IPS DF 6.9 (cell line): Measurements from ENCODE around the gene ABCC9.
A peak's percentile ranks its signal among the peaks of the same experiment; 100 is the strongest.

ENCODE experiments used
- DNase-seq: peaks from one replicate; pipeline ENCODE4 v3.0.0-alpha.2; 2013; ENCODE audit warnings: low read depth, low spot score
- H3K27ac ChIP-seq: one replicate; pipeline ENCODE4 v1.5.1; 2013; ENCODE audit warnings: low read length, control low read depth
- H3K27me3 ChIP-seq: 2 replicates; pipeline ENCODE4 v1.6.1; 2013; ENCODE audit warnings: mild to moderate bottlenecking, low read length; ENCODE audit not compliant: control insufficient read depth, insufficient read depth
- H3K36me3 ChIP-seq: 2 replicates; pipeline ENCODE4 v1.6.1; 2013; ENCODE audit warnings: low read length; ENCODE audit not compliant: control insufficient read depth, insufficient read depth
- H3K4me1 ChIP-seq: 2 replicates; pipeline ENCODE4 v1.6.1; 2013; ENCODE audit warnings: low read length; ENCODE audit not compliant: control insufficient read depth, insufficient read depth
- H3K4me3 ChIP-seq: 2 replicates; pipeline ENCODE4 v1.5.1; 2013; ENCODE audit warnings: mild to moderate bottlenecking, low read length
- H3K9me3 ChIP-seq: 2 replicates; pipeline ENCODE4 v1.6.1; 2013; ENCODE audit warnings: low read length, inconsistent platforms; ENCODE audit not compliant: control insufficient read depth, insufficient read depth
- WGBS: extraction: QIAGEN DNeasy Blood & Tissue Kit; methylation state at CpG from one replicate; pipeline ENCODE4 v1.1.7; 2013; ENCODE audit warnings: mixed read lengths, missing lambda C conversion rate; ENCODE audit not compliant: insufficient read length, insufficient coverage; 5-methylcytosine and 5-hydroxymethylcytosine counted together

ABCC9 gene

GRCh38 chr12:21972055-21972454 is 30.8 kb upstream of the ABCC9 start:
- no peaks in the 10 kb centered on the region; the same call in 1 of the 2 replicates for H3K4me1 ChIP-seq
- no peaks in the 10 kb centered on the region for H3K27me3 ChIP-seq
- H3K4me3 ChIP-seq, result no peak overlapping the region
- DNase-seq, result no peak
- no CpG with 5 or more reads among the region's 4 CpGs for WGBS
- no peak overlapping the region for H3K27ac ChIP-seq
- H3K36me3 ChIP-seq, result no peaks in the 10 kb centered on the region
- H3K9me3 ChIP-seq, result no peaks in the 10 kb centered on the region

- no peaks in the 10 kb centered on the region for H3K9me3 ChIP-seq
- WGBS, result no CpG with 5 or more reads among the region's 1 CpG
These were observed 30.1 kb upstream of the ABCC9 start for GRCh38 chr12:21971344-21971743.

GRCh38 chr12:21962821-21963220 is 21.6 kb upstream of the ABCC9 start:
- H3K36me3 ChIP-seq, result no peaks in the 10 kb centered on the region
- H3K27ac ChIP-seq, result no peak overlapping the region
- WGBS, result no CpG with 5 or more reads among the region's 5 CpGs
- H3K4me3 ChIP-seq, result no peak overlapping the region
- no peak for DNase-seq
- no peaks in the 10 kb centered on the region for H3K27me3 ChIP-seq
- no peaks in the 10 kb centered on the region for H3K9me3 ChIP-seq
- no peaks in the 10 kb centered on the region for H3K4me1 ChIP-seq

More at GRCh38 chr12:21971344-21971743, 30.1 kb upstream of the ABCC9 start:
- Histone ChIP-seq H3K4me3 (no peak overlapping the region), H3K36me3 (no peaks in the 10 kb centered on the region), H3K27me3 (no peaks in the 10 kb centered on the region), H3K4me1 (no peaks in the 10 kb centered on the region; the same call in 1 of the 2 replicates), H3K27ac (no peak overlapping the region)
- DNase-seq, result peak; percentile 16

- no peaks in the 10 kb centered on the region for H3K4me1 ChIP-seq
- WGBS, result no CpG with 5 or more reads among the region's 5 CpGs
- H3K9me3 ChIP-seq, result no peaks in the 10 kb centered on the region
- H3K4me3 ChIP-seq, result no peak overlapping the region
- no peaks in the 10 kb centered on the region for H3K36me3 ChIP-seq
- no peak overlapping the region for H3K27ac ChIP-seq
- no peaks in the 10 kb centered on the region for H3K27me3 ChIP-seq
- no peak for DNase-seq
These were observed 21.0 kb upstream of the ABCC9 start for GRCh38 chr12:21962236-21962635.

DNA sequence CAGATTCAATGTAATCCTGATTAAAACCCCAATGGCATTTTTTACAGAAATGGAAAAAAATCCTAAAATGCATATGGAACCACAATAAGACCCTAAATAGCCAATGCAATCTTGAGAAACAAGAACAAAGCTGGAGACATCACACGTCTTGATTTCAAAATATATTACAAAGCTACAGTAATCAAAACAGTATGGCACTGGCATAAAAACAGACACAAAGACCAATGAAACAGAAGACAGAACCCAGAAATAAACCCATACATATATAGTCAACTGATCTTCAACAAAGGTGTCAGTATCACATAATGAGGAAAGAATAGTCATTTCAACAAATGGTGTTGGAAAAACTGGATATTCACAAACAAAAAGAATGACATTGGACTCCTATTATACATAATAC is 9.4 kb upstream of the ABCC9 start:
- no peaks in the 10 kb centered on the region for H3K36me3 ChIP-seq
- WGBS, result no CpG with 5 or more reads among the region's 1 CpG
- no peak for DNase-seq
- no peaks in the 10 kb centered on the region for H3K9me3 ChIP-seq
- no peak overlapping the region for H3K27ac ChIP-seq
- no peak overlapping the region for H3K4me3 ChIP-seq
- H3K4me1 ChIP-seq, result no peaks in the 10 kb centered on the region
- H3K27me3 ChIP-seq, result no peaks in the 10 kb centered on the region

DNA sequence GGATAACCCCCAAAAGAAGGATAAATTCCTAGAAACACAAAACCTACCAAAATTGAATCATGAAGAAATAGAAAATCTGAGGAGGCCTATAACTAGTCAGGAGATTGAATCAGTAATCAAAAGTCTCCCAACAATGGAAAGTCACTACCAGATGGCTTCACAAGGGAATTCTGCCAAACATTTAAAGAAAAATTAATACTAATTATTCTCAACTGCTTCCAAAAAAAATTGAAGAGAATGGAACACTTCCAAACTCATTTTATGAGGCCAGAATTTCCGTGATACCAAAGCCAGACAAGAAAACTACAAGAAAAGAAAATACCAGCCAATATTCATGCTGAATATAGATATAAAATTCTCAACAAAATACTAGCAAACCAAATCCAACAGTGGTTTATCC is 7.8 kb upstream of the ABCC9 start:
- DNase-seq, result no peak
- Histone ChIP-seq H3K4me1 (no peaks in the 10 kb centered on the region), H3K27ac (no peak overlapping the region), H3K36me3 (no peaks in the 10 kb centered on the region), H3K4me3 (no peak overlapping the region), H3K9me3 (no peaks in the 10 kb centered on the region), H3K27me3 (no peaks in the 10 kb centered on the region)
- WGBS, result no CpG with 5 or more reads among the region's 1 CpG

DNA sequence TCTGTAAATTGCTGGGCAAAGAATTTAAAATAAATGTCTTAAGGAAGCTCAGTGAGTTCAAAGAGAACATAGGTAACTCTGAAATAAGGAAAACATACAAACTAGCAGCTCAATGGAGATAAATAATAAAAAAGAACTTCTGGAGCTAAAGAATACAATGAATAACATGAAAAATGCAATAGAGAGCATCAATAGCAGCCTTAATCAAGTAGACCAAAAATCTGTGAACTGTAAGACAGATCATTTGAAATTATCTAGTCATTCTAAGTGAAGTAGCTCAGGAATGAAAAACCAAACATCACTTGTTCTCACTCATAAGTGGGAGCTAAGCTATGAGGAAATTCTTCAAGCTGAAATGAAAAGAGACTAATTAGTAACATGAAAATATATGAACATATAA is 5.8 kb upstream of the ABCC9 start:
- no peaks in the 10 kb centered on the region for H3K4me1 ChIP-seq
- no peaks in the 10 kb centered on the region for H3K36me3 ChIP-seq
- no peak overlapping the region for H3K4me3 ChIP-seq
- H3K27ac ChIP-seq, result no peak overlapping the region
- no peak for DNase-seq
- H3K27me3 ChIP-seq, result peaks cover 2% of the 10 kb centered on the region; the same call in 1 of the 2 replicates
- no peaks in the 10 kb centered on the region for H3K9me3 ChIP-seq

DNA sequence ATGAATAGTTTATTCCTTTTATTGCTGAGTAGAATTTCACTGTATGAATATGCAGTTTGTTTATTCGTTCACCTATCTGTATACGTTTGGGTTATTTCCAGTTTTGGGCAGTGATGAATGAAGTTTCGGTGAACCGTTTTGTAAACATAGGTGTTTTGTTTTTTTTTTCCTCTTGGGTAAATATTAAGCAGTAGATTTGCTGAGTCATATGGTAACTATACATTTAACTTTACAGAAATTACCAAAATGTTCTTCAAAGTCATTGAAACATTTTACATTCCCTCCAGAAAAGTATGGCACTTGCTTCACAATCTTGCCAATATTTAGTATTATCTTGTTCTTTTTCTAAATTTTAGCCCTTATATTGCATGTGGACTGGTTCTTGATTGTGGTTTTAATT is 3.8 kb upstream of the ABCC9 start:
- Histone ChIP-seq H3K9me3 (no peaks in the 10 kb centered on the region), H3K27me3 (peaks cover 15% of the 10 kb centered on the region), H3K36me3 (no peaks in the 10 kb centered on the region), H3K4me1 (no peaks in the 10 kb centered on the region), H3K27ac (no peak overlapping the region), H3K4me3 (no peak overlapping the region)
- WGBS, result no CpG with 5 or more reads among the region's 4 CpGs
- no peak for DNase-seq

- Histone ChIP-seq H3K9me3 (no peaks in the 10 kb centered on the region), H3K27me3 (peaks cover 15% of the 10 kb centered on the region), H3K4me1 (no peaks in the 10 kb centered on the region), H3K27ac (no peak overlapping the region), H3K36me3 (no peaks in the 10 kb centered on the region), H3K4me3 (peak overlapping the region; percentile 45; the same call in 1 of the 2 replicates)
- no CpG with 5 or more reads among the region's 11 CpGs for WGBS
- DNase-seq, result no peak
These were observed 1.1 kb upstream of the ABCC9 start for GRCh38 chr12:21942377-21942703.

DNA sequence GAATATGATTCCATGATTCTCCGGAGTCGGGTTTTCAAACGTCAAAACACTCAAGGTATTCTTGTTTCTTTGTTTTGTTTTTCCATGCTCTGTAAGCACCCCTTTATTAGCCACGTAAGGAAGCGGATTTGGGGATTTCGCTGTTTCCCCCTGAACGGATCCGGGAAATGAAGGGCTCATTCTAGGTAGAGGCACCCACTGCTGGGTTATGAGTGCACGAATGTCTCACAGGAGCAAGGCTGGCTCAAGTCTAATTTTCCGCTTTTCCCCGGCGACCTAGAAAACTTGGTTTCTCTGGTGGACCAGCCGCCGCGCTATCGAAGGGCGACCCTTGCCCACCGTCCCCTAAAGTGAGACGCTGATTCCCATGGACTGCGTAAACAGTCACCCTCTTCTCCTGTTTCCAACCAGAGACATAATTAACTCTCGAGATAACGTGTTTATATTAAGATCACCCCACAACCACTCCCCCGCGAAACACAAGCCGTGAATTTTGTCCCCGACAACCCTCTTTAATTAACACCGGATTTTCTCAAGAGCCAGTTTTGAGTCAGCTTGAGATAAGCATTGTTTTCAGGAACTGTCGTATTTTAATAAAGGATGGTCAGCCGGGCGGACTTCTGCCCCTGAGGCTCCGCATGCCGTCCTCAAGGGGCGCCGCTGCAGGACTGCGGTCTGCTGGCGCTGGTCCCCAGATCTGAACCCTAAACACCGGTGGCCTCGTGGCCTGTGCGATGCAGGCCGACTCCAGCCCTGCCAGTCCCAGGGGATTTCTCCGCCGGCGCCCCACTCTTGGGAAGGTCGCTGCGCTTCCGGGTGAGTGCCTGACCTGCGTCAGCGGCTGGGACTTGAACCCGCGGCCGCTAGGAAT is 515 bp upstream of the ABCC9 start:
- H3K4me3 ChIP-seq, result peak overlapping the region; percentile 45
- WGBS, result no CpG with 5 or more reads among the region's 51 CpGs
- H3K4me1 ChIP-seq, result no peaks in the 10 kb centered on the region
- no peak for DNase-seq
- H3K27ac ChIP-seq, result no peak overlapping the region
- no peaks in the 10 kb centered on the region for H3K9me3 ChIP-seq
- H3K36me3 ChIP-seq, result no peaks in the 10 kb centered on the region
- H3K27me3 ChIP-seq, result peaks cover 15% of the 10 kb centered on the region

GRCh38 chr12:21939435-21939834 is 1.8 kb downstream of the ABCC9 start:
- H3K27me3 ChIP-seq, result peaks cover 15% of the 10 kb centered on the region
- no peak for DNase-seq
- H3K4me3 ChIP-seq, result no peak overlapping the region
- no CpG with 5 or more reads among the region's 4 CpGs for whole genome bisulfite sequencing
- no peaks in the 10 kb centered on the region for H3K4me1 ChIP-seq
- H3K36me3 ChIP-seq, result no peaks in the 10 kb centered on the region
- no peak overlapping the region for H3K27ac ChIP-seq
- no peaks in the 10 kb centered on the region for H3K9me3 ChIP-seq
